RPMI8226 (cell line): Measurements from ENCODE around the gene RAB40A.
A peak's percentile ranks its signal among the peaks of the same experiment; 100 is the strongest.
"Not testable (repeated sequence)": the region's sequence is repeated elsewhere in the genome, so short reads cannot be mapped to it uniquely, and the experiment has no call there.

Source experiments
- DNase-seq: peaks from one replicate; pipeline ENCODE4 v3.0.0-alpha.2; 2015

RAB40A gene

DNA sequence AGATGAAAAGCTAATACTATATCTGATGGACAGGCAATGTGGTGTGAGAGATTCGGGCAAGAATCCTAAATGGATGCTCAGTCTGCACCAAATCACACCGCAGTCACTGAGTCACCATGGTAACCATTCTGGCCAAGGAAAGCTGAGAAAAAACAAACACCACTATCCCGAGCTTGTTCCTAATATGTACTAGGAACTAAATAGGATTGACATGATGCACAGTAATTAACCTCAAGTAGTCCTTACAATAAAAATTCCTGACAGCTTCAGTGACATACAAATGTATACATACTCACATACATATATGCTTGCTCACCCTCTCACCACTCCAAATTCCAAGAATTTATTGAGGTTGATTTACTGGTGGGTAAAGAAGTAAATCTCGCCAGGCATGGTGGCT, 1.1 kb upstream of the RAB40A start:
- DNase-seq, result no peak

DNA sequence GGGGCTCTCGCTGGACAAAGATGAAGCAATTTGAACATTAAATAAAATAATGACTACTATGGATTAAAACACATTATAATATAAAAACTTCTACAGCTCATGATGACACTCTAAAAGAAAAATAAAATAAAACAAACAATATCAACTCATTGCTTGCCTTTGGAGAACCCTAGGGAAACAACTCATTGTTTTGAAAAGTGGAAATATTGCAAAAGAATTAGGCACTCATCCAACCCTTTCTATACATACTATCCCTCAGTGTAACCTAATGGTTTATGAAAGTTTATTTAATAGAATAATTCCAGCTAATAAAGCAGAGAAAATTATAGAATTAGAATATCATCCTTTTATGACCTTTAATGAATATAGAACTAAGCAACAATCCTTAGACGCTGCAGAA, 718 bp downstream of the RAB40A start:
- DNase-seq, result no peak

DNA sequence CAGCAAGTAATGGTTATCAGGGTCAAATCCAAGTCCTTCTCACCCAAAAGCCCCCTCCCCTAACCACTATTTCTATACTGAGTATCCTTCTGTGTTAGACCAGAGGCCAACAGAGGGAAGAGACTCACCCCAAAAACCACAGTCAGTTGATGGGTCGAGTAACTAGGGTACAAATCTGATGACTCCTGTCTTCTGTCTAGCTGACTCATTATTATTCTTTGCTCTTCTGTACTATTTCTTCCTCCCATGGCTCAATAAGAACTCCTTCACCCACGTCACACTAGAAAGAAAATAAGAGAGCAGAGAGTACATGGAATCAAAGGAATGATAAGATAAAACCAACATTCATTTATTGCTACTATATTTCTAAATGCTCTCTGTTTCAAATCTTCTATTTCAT, 2.0 kb downstream of the RAB40A start:
- no peak for DNase-seq

DNA sequence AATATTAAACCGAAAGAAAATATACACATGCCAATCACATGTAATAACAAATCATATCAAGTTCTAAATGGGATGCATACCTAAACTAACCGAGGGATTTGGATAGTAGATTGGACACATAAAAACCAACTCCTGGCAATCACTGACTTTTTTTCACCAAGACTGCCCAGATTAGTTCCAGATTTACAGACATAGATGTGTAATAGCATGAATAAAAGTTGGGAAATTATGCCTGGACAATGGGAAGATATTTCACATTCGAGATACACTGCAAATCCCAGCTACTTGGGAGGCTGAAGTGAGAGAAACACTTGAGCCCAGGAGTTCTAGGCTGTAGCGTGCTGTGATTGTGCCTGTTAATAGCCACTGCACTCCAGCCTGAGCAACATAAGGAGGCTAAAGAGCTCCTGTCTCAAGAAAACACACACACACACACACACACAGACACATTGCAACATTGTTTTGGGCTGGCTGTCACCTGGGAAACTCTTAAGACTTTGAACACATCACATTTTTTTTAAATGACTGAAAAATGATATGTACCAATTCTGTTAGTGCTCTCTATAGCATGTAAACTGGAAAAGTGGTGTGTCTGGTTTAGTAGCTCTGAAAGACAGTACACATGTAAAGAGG, 5.7 kb downstream of the RAB40A start:
- DNase-seq, result no peak

DNA sequence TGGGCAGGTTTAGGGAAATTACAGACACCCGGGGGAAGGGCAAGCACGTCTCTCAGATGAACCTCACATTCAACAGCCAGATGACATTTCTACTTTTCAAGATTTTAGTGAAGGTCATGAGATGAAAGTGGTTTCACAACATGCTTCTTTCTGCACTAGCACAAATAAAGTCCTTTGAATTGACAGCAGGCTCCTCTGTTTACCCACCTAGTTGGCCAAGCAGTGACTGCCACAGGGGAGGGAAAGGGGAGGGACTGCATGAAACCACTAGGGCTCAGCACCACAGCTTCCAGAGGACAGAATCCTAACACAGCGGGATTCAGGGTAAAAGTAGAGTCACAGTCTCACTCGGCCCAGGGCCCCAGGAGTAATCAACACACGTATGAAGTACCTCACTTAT, 6.2 kb downstream of the RAB40A start:
- no peak for DNase-seq

DNA sequence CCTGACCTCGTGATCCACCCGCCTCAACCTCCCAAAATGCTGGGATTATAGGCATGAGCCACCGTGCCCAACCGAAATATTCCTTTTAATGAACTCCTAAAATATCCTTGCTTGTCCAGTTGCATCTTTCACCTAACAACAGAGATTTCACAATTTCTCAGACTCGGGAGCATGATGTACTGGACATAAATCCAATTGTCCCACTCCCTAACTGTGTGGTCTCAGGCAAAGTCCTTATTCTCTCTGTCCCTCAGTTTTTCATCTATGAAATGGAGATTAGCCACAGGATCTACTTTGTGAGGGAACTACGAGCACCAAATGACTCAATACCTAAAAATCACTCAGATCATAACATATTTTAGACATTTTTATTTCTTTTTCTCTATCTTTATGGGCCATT, 9.3 kb downstream of the RAB40A start:
- DNase-seq, result no peak

DNA sequence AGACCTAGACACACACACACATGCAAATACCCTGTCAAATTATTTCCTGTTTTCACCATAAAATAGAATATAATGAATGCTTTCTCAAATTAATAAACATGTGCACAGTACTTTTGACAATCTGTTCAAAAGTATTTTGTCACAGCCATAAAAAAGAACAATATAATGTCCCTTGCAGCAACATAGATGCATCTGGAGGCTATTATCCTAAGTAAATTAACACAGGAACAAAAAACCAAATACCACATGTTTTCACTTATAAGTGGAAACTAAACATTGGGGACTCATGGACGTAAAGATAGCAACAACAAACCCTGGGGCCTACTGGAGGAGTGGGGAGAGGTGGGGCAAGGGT, 15.5 kb downstream of the RAB40A start:
- DNase-seq, result no peak

DNA sequence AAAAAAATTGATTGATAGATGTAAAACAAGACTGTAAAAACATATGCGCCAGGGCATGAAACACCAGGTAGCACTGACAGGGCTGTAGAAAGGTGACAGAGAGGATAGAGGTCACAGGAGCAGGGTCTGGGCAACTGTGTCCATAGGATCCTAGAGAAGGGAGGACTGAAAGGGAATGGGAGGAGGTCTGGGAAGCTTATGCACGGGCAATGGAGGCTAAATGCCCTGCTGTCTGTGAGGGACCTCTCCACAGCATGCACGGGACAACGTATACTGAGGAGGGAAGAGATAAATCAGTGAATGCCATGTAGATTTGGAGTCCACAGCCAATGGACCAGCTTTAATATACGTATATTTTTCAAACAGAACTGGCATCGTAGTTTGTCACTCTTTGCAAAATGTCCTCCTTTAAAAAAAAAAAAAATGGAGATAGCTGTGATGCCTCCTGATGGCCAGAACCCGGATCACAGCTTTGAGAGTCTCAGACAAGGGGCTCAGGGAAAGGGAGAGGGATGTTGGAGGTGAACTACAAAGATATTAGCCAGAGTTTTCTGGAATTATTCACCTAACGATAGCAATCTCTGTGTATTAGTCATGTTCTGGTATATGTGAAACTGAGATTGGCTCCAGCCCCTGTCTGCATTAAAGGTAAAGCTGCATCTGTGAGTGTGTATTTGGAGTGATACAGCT, 16.0 kb downstream of the RAB40A start:
- no peak for DNase-seq

DNA sequence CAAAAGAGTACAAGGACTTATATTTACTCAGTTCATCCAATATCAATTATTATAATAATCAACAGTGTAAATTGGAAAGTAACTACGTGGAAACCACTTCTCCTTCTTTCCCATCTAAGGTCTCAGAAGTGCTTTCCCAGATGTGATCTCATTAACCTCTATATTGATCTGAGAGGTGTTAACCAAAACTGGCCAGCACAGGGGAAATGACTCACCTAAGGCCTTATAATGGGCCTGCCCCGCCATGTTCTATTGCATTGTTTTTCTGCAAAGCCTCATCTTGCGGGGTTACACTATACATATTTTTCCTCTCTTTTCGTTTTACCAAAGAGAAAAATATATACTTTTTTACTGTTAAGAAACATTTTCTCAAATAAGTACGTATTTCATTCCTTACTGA, 20.5 kb downstream of the RAB40A start:
- no peak for DNase-seq

DNA sequence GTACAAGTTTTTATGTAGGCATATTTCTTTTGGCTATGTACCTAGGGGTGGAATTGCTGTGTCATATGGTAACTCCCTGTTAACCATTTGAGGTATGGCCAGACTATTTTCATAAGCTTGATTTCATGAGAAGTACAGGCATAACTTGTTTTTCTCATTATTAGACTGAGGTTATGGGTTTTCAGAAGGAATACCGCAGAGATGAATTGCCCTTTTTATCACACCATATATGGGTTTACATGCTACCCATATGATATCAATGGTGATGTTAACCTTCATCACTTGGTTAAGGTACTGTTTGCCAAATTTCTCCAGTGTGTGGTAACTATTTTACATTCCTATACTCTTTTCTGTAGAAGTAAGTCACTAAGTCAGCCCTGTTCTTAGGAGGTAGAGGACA, 23.5 kb downstream of the RAB40A start:
- DNase-seq, result no peak

DNA sequence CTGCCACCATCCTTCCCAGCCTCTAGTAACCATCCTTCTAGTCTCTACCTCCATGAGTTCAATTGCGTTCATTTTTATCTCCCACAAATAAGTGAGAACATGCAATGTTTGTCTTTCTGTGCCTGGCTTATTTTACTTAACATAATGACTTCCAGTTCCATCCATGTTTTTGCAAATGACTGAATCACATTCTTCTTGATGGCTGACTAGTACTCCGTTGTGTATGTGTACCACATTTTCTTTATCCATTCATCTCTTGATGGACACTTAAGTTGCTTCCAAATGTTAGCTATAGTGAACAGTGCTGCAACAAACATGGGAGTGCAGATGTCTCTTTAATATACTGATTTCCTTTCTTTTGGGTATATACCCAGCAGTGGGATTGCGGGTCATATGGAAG, 25.7 kb downstream of the RAB40A start:
- DNase-seq, result not testable (repeated sequence)

DNA sequence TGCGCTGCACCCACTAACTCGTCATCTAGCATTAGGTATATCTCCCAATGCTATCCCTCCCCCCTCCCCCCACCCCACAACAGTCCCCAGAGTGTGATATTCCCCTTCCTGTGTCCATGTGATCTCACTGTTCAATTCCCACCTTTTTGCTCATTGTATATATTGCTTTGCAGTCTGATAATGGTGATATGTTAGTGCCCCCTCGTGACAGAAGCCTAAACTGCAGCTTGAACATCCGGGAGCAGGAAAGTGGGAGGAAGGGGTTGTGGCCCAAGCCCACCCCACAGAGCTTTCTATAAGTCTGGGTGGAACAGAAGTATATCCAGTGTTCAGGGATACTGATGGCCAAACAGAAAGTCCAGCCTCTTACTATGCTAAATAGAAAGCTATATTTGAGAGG, 29.6 kb downstream of the RAB40A start:
- peak; percentile 2 for DNase-seq

DNA sequence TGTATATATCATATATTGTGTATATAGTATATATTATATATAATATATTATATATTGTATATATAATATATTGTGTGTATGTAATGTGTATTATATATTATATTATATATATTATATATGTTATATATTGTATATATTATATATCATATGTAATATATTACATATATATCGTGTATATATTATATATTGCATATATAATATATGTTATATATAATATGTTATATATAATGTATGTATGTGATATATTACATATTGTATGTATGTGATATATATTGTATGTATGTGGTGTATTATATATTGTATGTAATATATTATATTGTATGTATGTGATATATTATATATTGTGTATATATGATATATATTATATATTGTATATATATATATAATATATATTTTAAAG, 30.5 kb downstream of the RAB40A start:
- DNase-seq, result no peak

DNA sequence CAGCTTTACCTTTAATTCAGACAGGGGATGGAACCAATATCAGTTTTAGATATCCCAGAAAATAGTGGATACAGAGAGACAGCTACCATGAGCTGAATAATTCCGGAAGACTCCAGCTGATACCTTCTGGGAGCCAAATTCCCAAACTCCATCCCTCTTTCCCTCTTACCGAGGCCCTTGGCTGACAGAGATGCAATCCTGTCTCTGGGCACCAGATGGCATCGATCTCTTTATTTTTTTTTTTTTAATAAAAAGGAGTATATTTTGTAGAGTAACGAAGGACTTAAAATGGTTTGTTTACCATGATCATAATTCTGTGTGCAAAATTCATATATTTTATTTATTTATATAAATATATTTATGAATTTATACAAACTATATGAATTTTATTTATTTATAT, 31.0 kb downstream of the RAB40A start:
- no peak for DNase-seq

DNA sequence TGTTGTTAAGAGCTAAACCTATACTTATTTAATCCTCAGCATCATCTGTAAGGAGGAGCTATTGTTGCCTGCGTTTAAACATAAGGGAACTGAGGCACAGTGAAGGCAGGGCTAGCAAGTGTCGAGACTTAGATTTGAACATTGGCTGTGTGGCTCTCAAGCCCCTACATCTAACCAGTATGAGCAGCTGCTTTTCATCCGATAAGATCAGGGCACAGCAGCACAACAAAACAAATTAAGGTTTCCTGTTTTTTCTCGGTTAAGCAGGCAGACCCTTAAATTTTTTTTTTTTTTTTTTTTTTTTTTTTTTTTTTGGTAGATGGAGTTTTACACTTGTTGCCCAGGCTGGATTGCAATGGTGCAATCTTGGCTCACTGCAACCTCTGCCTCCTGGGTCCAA, 35.6 kb downstream of the RAB40A start:
- no peak for DNase-seq

DNA sequence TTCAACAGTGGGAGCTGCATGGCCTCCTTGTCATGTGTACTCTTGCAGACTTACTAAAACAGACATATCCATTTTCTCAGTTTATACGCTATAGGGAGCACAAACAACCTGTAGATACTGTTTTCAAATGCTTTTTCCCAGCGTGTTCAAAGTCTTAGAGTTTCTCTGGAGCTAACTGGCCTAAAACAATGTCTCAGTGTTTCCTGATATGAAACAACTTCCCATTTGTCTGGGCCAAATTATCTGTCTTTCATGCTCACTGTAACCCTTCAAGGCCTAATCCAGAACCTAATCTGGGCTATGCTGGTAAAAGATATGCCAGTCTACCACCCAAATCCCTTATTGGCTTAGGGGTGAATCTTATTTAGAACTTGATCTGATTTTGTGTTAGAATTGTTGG, 38.8 kb downstream of the RAB40A start:
- DNase-seq, result no peak

DNA sequence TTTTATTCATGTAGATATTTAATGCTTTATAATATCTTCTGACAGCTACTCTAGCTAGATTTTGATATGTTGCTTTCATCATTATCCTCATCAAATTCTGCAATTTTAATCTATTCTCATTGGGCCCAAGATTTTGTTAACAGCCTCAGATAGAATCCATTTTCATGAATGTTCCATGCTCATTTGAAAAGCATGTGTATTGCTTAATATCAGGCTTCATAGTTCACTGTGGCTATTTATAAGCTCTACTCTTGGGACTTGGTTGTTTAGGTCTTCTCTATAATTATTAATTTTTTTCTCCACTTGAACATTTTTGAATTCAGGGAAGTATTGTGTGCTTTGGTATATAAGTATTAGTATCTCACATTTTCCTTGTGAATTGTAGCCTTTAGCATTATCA, 41.8 kb downstream of the RAB40A start:
- DNase-seq, result no peak

DNA sequence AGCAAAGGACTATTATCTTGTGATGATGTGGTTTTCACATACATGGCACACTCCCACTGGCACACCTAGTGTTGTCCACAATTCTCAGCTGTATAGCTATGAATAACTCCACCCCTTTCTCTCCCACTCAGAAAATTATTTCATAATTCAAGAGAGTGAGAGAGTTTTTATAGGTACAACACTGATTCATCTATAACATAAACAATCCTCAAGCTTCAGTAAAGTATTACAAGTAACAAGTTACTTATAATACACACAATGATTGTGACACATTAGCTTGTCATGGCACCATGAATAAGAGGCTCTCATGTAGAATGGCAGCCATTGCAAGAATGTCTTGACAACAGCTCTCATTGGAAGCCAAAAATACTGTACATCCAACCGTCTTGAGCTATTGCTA, 43.9 kb downstream of the RAB40A start:
- DNase-seq, result no peak

DNA sequence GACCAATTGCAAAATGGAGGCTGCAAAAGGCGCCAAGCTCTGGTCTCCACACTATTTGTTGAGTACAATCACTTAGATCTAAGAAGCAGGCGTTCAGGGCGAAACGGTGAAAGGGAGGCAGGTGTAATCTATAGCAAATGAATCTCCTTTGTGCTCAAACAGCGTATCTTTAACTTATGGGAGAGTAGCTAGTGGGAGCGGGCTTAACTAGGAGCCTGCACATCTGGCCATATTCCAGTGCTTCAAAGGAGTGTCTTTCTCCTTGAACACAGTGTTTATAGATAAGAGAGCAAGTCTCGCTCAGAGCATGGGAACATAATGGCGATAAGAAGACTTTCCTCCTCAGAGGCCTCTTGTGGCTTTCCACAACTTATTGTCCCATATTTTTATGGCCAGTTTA, 49.3 kb downstream of the RAB40A start:
- DNase-seq, result not testable (repeated sequence)

DNA sequence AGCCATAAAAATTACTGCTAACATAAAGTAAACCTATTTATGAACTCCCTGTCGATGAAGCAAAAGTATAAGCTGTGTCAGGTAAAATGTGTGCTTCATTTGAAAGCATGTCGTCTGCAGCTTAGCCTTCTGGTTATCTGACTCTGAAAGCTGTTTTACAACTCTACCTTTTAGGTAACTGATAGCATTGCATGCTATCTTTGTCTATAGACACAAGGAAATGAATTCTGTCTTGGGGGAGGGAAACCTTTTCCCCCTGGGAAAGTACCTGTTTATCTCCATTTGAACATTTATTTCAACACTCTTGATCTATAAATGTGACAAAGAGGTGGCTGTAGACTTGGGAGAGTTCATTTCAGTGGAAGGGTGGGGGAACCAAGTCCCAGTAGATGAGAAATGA, 51.4 kb downstream of the RAB40A start:
- no peak for DNase-seq

DNA sequence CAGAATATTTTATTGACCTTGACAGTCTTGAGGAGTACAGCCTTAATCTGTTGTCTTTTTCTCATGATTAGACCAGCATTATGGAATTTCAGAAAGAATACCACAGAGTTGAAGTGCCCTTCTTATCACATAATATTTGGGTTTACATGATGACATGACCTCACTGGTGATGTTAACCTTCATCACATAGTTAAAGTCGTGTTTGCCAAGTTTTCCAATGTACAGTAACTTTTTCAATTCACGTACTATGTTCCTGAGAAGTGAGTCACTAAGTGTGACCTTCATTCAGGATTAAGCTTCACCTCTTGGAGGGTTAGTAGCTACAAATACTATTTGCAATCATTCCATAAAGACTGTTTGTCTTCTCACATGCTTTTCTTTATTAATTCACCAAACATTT, 52.1 kb downstream of the RAB40A start:
- DNase-seq, result no peak

DNA sequence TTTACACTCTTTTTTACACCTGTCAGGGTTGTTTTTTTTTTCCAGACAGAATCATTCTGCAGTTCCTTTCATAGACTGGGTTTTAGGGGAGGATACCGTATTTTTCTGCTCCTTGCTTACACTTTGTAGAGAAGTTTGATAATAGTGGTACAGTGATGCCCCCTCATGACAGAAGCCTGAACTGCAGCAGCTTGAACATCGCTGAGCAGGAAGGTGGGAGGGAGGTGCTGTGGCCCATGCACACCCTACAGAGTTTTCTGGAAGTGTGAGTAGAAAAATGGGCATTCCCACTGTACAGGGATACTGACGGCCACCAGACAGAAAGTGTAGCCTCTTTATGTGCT, 54.5 kb downstream of the RAB40A start:
- peak; percentile 53 for DNase-seq

DNA sequence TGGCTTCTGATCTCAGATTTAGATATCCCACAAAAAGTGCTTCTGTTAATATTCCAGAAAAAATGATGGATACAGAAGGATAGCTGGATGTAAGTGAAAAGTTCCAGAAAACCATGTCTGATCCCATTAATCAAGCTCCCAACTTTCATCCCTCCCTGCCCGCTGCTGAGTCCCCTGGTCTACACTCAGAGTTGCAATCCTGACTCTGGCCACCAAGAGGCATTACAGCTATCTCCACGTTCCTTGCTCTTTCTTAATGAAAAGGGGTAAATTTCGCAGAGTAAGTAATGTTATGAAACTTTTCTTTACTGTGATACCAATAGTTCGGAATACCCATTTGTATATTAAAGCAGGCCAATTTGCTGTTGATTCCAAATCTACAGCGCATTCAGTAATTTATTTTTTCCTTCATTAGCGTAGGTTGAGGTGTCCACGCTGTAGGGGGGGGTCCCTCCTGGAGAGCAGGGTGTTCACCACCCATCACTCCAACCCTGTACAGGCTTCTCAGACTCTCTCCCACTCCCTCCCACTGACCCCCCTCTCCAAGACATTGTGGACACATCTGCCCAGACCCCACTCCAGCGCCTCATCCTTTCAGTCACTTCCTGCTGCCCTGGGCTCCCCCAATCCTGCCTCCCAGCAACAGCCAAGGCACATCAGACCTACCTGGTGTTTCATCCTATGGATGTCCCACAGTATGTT, 55.1 kb downstream of the RAB40A start:
- DNase-seq, result peak; percentile 29

DNA sequence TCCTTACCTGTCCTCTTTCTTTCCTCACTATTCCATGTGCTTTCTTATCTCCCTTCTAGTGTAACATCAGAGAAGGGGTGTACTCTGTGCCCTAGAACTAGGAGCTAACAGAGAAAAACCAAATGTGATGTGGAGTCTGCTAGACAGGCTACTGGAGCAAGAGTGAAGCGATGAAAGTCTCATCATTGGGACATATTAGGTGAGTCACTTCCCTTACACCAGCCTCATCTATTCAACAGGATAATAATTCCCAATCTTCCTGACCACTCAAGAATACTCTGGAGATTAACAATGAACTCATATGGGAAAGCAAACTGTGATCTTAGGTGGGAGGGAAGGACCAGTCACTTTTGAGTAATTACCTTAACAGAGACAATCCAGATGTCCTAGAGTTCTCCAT, 58.1 kb downstream of the RAB40A start:
- no peak for DNase-seq
